ENCODE measurements around the gene C22orf42. TPM values are rescaled to one million over a fixed set of nuclear protein-coding genes. Genes with fewer than 3 reads are reported as not detected.

The C22orf42 gene
- total RNA-seq, 5 donors from 2014 or later (not counting 1 experiment from before 2014, with no cell fraction given) = not detected

- H3K36me3 Mint-ChIP-seq = no peaks in the 10 kb centered on the region
- no peak within 1 kb of the TSS for H3K27ac ChIP-seq (ENCODE audit: low read length)
- CTCF ChIA-PET = interaction anchor here in 1 of 2 donors (0.6 kb wide), 1 partner anchor 62 kb away, joined by 4 read pairs; no protein-coding TSS in a partner anchor
- POLR2A ChIA-PET = no interaction called here
- peak in 21 of 35 experiments; percentile 29 to 59 (median 44) for DNase-seq
- peak within 1 kb of the TSS; percentile 66 to 68 for H3K27ac Mint-ChIP-seq
- 80% methylated on average over 27 of the region's 41 CpGs for WGBS (ENCODE audit: insufficient coverage)
- peak within 1 kb of the TSS; percentile 71 to 93 (median 75) for H3K4me3 Mint-ChIP-seq
- no peaks in the 10 kb centered on the region for H3K9me3 ChIP-seq
- peaks cover 0 to 63% of the 10 kb centered on the region in 2 experiments for H3K4me1 ChIP-seq (ENCODE audit: control insufficient read depth in 1 of 2, extremely low read depth in 1 of 2, insufficient read depth in 2 of 2, low read length in 2 of 2)
- ATAC-seq (replicated peaks in 1 of 4) = peak; percentile 55 to 81 (median 62)
- peaks cover 3 to 10% of the 10 kb centered on the region in 2 donors for H3K27me3 Mint-ChIP-seq
- H3K27me3 ChIP-seq (replicated peaks in 1 of 2; ENCODE audit: control insufficient read depth in 2 of 2, extremely low read depth in 1 of 2, insufficient read depth in 2 of 2, low read length in 1 of 2) = peaks cover 0 to 45% of the 10 kb centered on the region in 2 experiments
- H3K4me1 Mint-ChIP-seq = peaks cover 54 to 58% (median 55%) of the 10 kb centered on the region in 3 donors
- H3K4me3 ChIP-seq (ENCODE audit: control insufficient read depth in 1 of 2, extremely low read depth in 1 of 2, low read length in 1 of 2) = peak within 1 kb of the TSS in 1 of 2 donors; percentile 48
- H3K9me3 Mint-ChIP-seq = no peaks in the 10 kb centered on the region
- H3K36me3 ChIP-seq (ENCODE audit: control insufficient read depth in 2 of 2, extremely low read depth in 1 of 2, insufficient read depth in 1 of 2, low read length in 1 of 2) = no peaks in the 10 kb centered on the region
Measured at GRCh38 chr22:32204856-32205722, 46.0 kb upstream of the C22orf42 start, which contains the start of gene RFPL2. Gene RFPL2, minus strand, starts transcription at chr22:32205073. Its CDS starts 2,622 bp downstream, at chr22:32202451.

DNA sequence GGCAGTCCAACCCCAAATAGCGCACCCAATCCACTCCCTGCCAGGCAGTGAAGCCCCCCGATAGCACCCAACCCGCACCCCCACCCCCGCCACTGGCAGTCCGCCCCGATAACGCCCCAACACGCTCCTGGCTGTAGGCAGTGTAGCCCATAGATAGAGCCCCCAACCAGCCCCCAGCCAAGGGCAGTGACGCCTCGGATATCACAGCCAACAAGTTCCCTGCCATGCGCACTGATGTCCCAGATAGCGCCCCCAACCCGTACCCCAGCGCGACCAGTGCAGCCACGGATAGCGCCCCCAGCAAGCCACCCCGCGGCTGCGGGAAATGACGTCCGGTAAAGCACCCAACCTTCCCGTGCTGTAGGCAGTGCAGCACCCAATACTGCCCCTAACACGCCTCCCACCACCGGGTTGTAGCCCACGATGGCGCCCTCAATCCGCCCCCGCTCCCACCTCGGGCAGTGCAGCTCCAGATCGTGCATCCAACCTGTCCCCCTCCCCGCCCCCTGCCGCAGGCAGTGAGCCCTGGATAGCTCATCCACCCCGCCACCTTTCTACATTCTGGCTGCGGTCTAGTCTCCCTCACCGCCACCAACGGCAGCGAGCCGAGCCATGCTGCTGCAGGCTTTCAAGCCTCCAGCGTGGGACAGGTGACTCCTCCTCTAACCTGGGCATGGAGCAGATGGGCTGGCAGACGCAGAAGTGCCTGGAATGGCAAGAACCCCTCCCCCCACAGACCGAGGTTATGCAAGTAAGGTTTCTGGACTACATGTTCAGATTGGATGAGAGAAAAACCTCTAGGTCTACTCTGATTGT lies 45.1 kb upstream of the C22orf42 start:
- H3K36me3 Mint-ChIP-seq = no peaks in the 10 kb centered on the region
- Histone ChIP-seq H3K9me3 (no peaks in the 10 kb centered on the region), H3K27me3 (replicated peaks in 1 of 2; ENCODE audit: control insufficient read depth in 2 of 2, extremely low read depth in 1 of 2, insufficient read depth in 2 of 2, low read length in 1 of 2) (peaks cover 0 to 43% of the 10 kb centered on the region in 2 experiments), H3K4me3 (ENCODE audit: control insufficient read depth in 1 of 2, extremely low read depth in 1 of 2, low read length in 1 of 2) (peak overlapping the region in 1 of 2 donors; percentile 48), H3K36me3 (ENCODE audit: control insufficient read depth in 2 of 2, extremely low read depth in 1 of 2, insufficient read depth in 1 of 2, low read length in 1 of 2) (no peaks in the 10 kb centered on the region), H3K27ac (ENCODE audit: low read length) (no peak overlapping the region), H3K4me1 (ENCODE audit: control insufficient read depth in 1 of 2, extremely low read depth in 1 of 2, insufficient read depth in 2 of 2, low read length in 2 of 2) (peaks cover 0 to 65% of the 10 kb centered on the region in 2 experiments)
- DNase-seq = peak in 8 of 35 experiments; percentile 8 to 32 (median 23)
- peaks cover 3 to 10% of the 10 kb centered on the region in 2 donors for H3K27me3 Mint-ChIP-seq
- H3K4me3 Mint-ChIP-seq = peak overlapping the region; percentile 71 to 93 (median 75)
- WGBS (ENCODE audit: insufficient coverage) = 50% methylated on average over 29 of the region's 42 CpGs
- peak; percentile 27 to 55 (median 43) for ATAC-seq (replicated peaks in 1 of 4)
- peak overlapping the region; percentile 66 to 68 for H3K27ac Mint-ChIP-seq
- ChIA-PET CTCF (no interaction called here), POLR2A (no interaction called here)
- H3K9me3 Mint-ChIP-seq = no peaks in the 10 kb centered on the region
- peaks cover 55 to 62% (median 55%) of the 10 kb centered on the region in 3 donors for H3K4me1 Mint-ChIP-seq

DNA sequence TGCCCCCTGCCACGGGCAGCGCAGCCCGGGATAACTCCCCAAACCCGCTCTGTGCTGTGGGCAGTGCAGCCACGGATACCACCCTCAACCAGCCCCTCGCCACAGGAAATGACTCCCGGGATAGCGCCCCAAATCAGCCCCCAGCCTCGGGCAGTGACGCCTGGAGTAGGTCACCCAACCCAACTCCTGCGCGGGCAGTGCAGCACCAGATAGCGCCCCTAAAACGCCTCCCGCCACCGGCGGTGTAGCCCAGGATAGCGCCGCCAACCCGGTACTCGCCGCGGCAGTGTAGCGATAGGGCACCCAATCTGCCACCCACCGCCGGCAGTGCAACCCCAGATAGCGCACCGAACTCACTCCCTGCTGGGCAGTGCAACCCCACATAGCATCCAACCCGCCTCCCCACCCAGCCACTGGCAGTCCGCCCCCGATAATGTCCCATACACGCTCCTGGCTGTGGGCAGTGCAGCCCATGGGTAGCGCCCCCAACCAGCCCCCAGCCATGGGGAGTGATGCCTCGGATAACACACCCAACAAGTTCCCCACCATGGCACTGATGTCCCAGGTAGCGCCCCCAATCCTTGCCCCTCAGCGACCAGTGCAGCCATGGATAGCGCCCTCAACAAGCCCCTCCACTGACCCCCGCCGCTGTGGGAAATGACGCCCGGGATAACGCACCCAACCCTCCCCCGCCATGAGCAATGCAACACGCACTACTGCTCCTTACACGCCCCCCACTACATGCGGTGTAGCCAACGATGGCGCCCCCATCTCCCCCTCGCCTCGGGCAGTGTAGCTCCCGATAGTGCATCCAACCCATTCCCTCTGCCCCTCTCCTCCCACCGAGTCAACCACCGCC lies 44.3 kb upstream of the C22orf42 start:
- H3K4me3 ChIP-seq (ENCODE audit: control insufficient read depth in 1 of 2, extremely low read depth in 1 of 2, low read length in 1 of 2) = peak overlapping the region in 1 of 2 donors; percentile 48
- peaks cover 0 to 65% of the 10 kb centered on the region in 2 experiments for H3K4me1 ChIP-seq (ENCODE audit: control insufficient read depth in 1 of 2, extremely low read depth in 1 of 2, insufficient read depth in 2 of 2, low read length in 2 of 2)
- H3K9me3 Mint-ChIP-seq = no peaks in the 10 kb centered on the region
- POLR2A ChIA-PET = no interaction called here
- no peaks in the 10 kb centered on the region for H3K36me3 ChIP-seq (ENCODE audit: control insufficient read depth in 2 of 2, extremely low read depth in 1 of 2, insufficient read depth in 1 of 2, low read length in 1 of 2)
- H3K4me3 Mint-ChIP-seq = peak overlapping the region; percentile 71 to 93 (median 75)
- 25% methylated on average over 44 of the region's 53 CpGs for WGBS (ENCODE audit: insufficient coverage)
- H3K27me3 Mint-ChIP-seq = peaks cover 3 to 10% of the 10 kb centered on the region in 2 donors
- no peak overlapping the region for H3K27ac Mint-ChIP-seq
- H3K36me3 Mint-ChIP-seq = no peaks in the 10 kb centered on the region
- H3K9me3 ChIP-seq = no peaks in the 10 kb centered on the region
- H3K27me3 ChIP-seq (replicated peaks in 1 of 2; ENCODE audit: control insufficient read depth in 2 of 2, extremely low read depth in 1 of 2, insufficient read depth in 2 of 2, low read length in 1 of 2) = peaks cover 0 to 47% of the 10 kb centered on the region in 2 experiments
- DNase-seq (peak in 1 of 35 experiments; percentile 15), ATAC-seq (replicated peaks in 1 of 4) (peak in 1 of 4 experiments; percentile 20)
- peaks cover 55 to 63% (median 55%) of the 10 kb centered on the region in 3 donors for H3K4me1 Mint-ChIP-seq
- CTCF ChIA-PET = no interaction called here
- no peak overlapping the region for H3K27ac ChIP-seq (ENCODE audit: low read length)

GRCh38 chr22:32202539-32203180 lies 43.6 kb upstream of the C22orf42 start:
- H3K27me3 ChIP-seq (replicated peaks in 1 of 2; ENCODE audit: control insufficient read depth in 2 of 2, extremely low read depth in 1 of 2, insufficient read depth in 2 of 2, low read length in 1 of 2) = peaks cover 0 to 51% of the 10 kb centered on the region in 2 experiments
- H3K4me1 Mint-ChIP-seq = peaks cover 55 to 62% (median 55%) of the 10 kb centered on the region in 3 donors
- peak overlapping the region; percentile 30 to 59 for H3K27ac Mint-ChIP-seq
- H3K9me3 Mint-ChIP-seq = no peaks in the 10 kb centered on the region
- no peaks in the 10 kb centered on the region for H3K9me3 ChIP-seq
- DNase-seq (peak in 7 of 35 experiments; percentile 11 to 47 (median 28)), ATAC-seq (replicated peaks in 1 of 4) (peak in 3 of 4 experiments; percentile 40 to 54 (median 46))
- H3K27ac ChIP-seq (ENCODE audit: low read length) = no peak overlapping the region
- H3K4me3 ChIP-seq (ENCODE audit: control insufficient read depth in 1 of 2, extremely low read depth in 1 of 2, low read length in 1 of 2) = peak overlapping the region in 1 of 2 donors; percentile 48
- H3K4me1 ChIP-seq (ENCODE audit: control insufficient read depth in 1 of 2, extremely low read depth in 1 of 2, insufficient read depth in 2 of 2, low read length in 2 of 2) = peaks cover 0 to 65% of the 10 kb centered on the region in 2 experiments
- WGBS (ENCODE audit: insufficient coverage) = 2% methylated on average over 20 of the region's 29 CpGs
- H3K36me3 ChIP-seq (ENCODE audit: control insufficient read depth in 2 of 2, extremely low read depth in 1 of 2, insufficient read depth in 1 of 2, low read length in 1 of 2) = no peaks in the 10 kb centered on the region
- H3K4me3 Mint-ChIP-seq = peak overlapping the region; percentile 71 to 93 (median 75)
- H3K27me3 Mint-ChIP-seq = peaks cover 3 to 10% of the 10 kb centered on the region in 2 donors
- CTCF ChIA-PET = no interaction called here
- H3K36me3 Mint-ChIP-seq = no peaks in the 10 kb centered on the region
- POLR2A ChIA-PET = interaction anchor here in 1 of 2 donors (0.5 kb wide), 1 partner anchor 300 kb away, joined by 3 read pairs; no protein-coding TSS in a partner anchor

DNA sequence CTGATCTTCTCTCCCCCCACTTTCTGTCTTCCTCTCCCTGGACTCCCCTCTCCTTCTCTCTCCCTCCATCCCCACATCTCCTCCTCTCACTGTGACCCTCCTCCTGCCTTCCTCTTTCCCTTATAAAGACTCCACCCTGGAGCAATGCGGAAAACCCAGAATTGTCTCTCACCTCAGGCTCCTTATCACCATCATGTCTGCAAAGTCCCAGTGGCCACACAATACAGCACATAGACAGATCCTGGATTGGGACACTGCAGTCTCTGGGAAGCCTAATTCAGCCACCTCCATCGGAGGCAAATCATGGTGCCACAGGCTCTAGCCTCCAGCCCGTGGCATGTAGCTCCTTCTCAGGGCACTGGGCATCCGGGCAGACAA lies 43.0 kb upstream of the C22orf42 start:
- H3K4me3 Mint-ChIP-seq = peak overlapping the region; percentile 71 to 93 (median 75)
- Histone ChIP-seq H3K27ac (ENCODE audit: low read length) (no peak overlapping the region), H3K9me3 (no peaks in the 10 kb centered on the region), H3K4me3 (ENCODE audit: control insufficient read depth in 1 of 2, extremely low read depth in 1 of 2, low read length in 1 of 2) (peak overlapping the region in 1 of 2 donors; percentile 48), H3K36me3 (ENCODE audit: control insufficient read depth in 2 of 2, extremely low read depth in 1 of 2, insufficient read depth in 1 of 2, low read length in 1 of 2) (no peaks in the 10 kb centered on the region), H3K4me1 (ENCODE audit: control insufficient read depth in 1 of 2, extremely low read depth in 1 of 2, insufficient read depth in 2 of 2, low read length in 2 of 2) (peaks cover 0 to 63% of the 10 kb centered on the region in 2 experiments), H3K27me3 (replicated peaks in 1 of 2; ENCODE audit: control insufficient read depth in 2 of 2, extremely low read depth in 1 of 2, insufficient read depth in 2 of 2, low read length in 1 of 2) (peaks cover 0 to 51% of the 10 kb centered on the region in 2 experiments)
- 33% methylated on average over 4 of the region's 4 CpGs for WGBS (ENCODE audit: insufficient coverage)
- peaks cover 3 to 10% of the 10 kb centered on the region in 2 donors for H3K27me3 Mint-ChIP-seq
- CTCF ChIA-PET = interaction anchor here in 1 of 2 donors (0.9 kb wide), 1 partner anchor 64 kb away, joined by 3 read pairs; no protein-coding TSS in a partner anchor
- H3K36me3 Mint-ChIP-seq = no peaks in the 10 kb centered on the region
- H3K27ac Mint-ChIP-seq = peak overlapping the region; percentile 30 to 59
- no peaks in the 10 kb centered on the region for H3K9me3 Mint-ChIP-seq
- ATAC-seq (replicated peaks in 1 of 4) = no peak
- POLR2A ChIA-PET = interaction anchor here in 1 of 2 donors (0.5 kb wide), 1 partner anchor 301 kb away, joined by 3 read pairs; no protein-coding TSS in a partner anchor
- peaks cover 52 to 61% (median 54%) of the 10 kb centered on the region in 3 donors for H3K4me1 Mint-ChIP-seq
- DNase-seq = no peak

All from T-cell (primary cell).